MCF 10A (cell line): ENCODE measurements around the gene CCDC34. TPM values are rescaled to one million over a fixed set of nuclear protein-coding genes. Genes with fewer than 3 reads are reported as not detected.
A peak's percentile ranks its signal among the peaks of the same experiment; 100 is the strongest.

Source experiments
- BruUV-seq: library from RNA; stranded (reverse); fragments of 400-500 nt; replicated peaks from 2 replicates; lab custom pipeline; 2021; lab: Mats Ljungman, UMichigan
- CTCF ChIA-PET: fragments of 300-600 bp; sonication (Branson Sonifier 250); formaldehyde crosslinking; extraction: SDS; loops from one replicate; lab custom pipeline; 2021; ENCODE audit warnings: antibody characterized with exemption, inconsistent platforms; lab: Yijun Ruan, JAX
- POLR2A ChIA-PET: fragments of 300-600, 350-650 bp; sonication (Branson Sonifier 250); formaldehyde crosslinking; extraction: SDS; loops from one replicate; lab custom pipeline; 2020; ENCODE audit warnings: antibody characterized with exemption, inconsistent platforms; lab: Yijun Ruan, JAX
- DNase-seq: peaks from one replicate; pipeline ENCODE4 v3.0.0-alpha.2; 2018; ENCODE audit not compliant: unreplicated experiment
- H3K27ac Mint-ChIP-seq: one replicate; pipeline ENCODE4 v1.8.0; 2022; ENCODE audit warnings: mild to moderate bottlenecking, low read depth, mixed read lengths; ENCODE audit not compliant: unreplicated experiment
- H3K27me3 Mint-ChIP-seq: one replicate; pipeline ENCODE4 v1.8.0; 2022; ENCODE audit warnings: mixed read lengths; ENCODE audit not compliant: insufficient read depth, unreplicated experiment
- H3K36me3 Mint-ChIP-seq: one replicate; pipeline ENCODE4 v1.8.0; 2022; ENCODE audit warnings: mild to moderate bottlenecking, moderate library complexity, mixed read lengths; ENCODE audit not compliant: insufficient read depth, unreplicated experiment
- H3K4me1 Mint-ChIP-seq: one replicate; pipeline ENCODE4 v1.8.0; 2022; ENCODE audit warnings: mixed read lengths; ENCODE audit not compliant: insufficient read depth, unreplicated experiment
- H3K4me3 Mint-ChIP-seq: one replicate; pipeline ENCODE4 v1.8.0; 2022; ENCODE audit warnings: mild to moderate bottlenecking, moderate library complexity, mixed read lengths; ENCODE audit not compliant: unreplicated experiment
- H3K9me3 Mint-ChIP-seq: one replicate; pipeline ENCODE4 v1.8.0; 2022; ENCODE audit warnings: mixed read lengths; ENCODE audit not compliant: unreplicated experiment
- CTCF ChIP-seq: fragments of 200-600 bp; IDR thresholded peaks from one replicate; pipeline ENCODE4 v1.8.0; 2022; ENCODE audit warnings: antibody characterized with exemption, mild to moderate bottlenecking; ENCODE audit not compliant: unreplicated experiment
- intact Hi-C: fragments of 100-400 bp; cut with micrococcal nuclease; formaldehyde crosslinking; loops from 2 replicates; pipeline ENCODE4 v1.14.1; 2022
- total RNA-seq: library from RNA; stranded (reverse); gene quantifications from 2 replicates; pipeline ENCODE4 v1.2.3, GENCODE V29; 2022

The CCDC34 gene
- total RNA-seq, 1 experiment from 2014 or later, result 11.1 TPM

- Mint-ChIP-seq H3K27me3 (no peaks in the 10 kb centered on the region), H3K36me3 (peaks cover 28% of the 10 kb centered on the region), H3K27ac (no peak overlapping the region), H3K4me3 (no peak overlapping the region), H3K4me1 (no peaks in the 10 kb centered on the region), H3K9me3 (no peaks in the 10 kb centered on the region)
- BruUV-seq, result no TSS peak
- CTCF ChIA-PET, result interaction anchor here (0.5 to 2.1 kb wide), 4 partner anchors 77 to 188 kb away, joined by 3 to 7 read pairs (median 5); no protein-coding TSS in a partner anchor
- no peak for TF ChIP-seq CTCF
- POLR2A ChIA-PET, result no interaction called here
- no peak for DNase-seq
- intact Hi-C loops, result no loop called here
Observed at GRCh38 chr11:27371489-27371888, 8.5 kb upstream of the CCDC34 start.

GRCh38 chr11:27370374-27370773, 7.4 kb upstream of the CCDC34 start:
- Mint-ChIP-seq H3K27me3 (no peaks in the 10 kb centered on the region), H3K4me3 (no peak overlapping the region), H3K9me3 (no peaks in the 10 kb centered on the region), H3K36me3 (peaks cover 28% of the 10 kb centered on the region), H3K27ac (no peak overlapping the region), H3K4me1 (no peaks in the 10 kb centered on the region)
- DNase-seq, result no peak
- intact Hi-C loops, result no loop called here
- POLR2A ChIA-PET, result interaction anchor here (1.2 to 1.6 kb wide), 2 partner anchors 103 to 126 kb away, joined by 3 to 4 read pairs; partner anchors contain the start of gene LGR4
- no TSS peak for BruUV-seq
- TF ChIP-seq CTCF, result no peak
- CTCF ChIA-PET, result interaction anchor here (0.6 to 2.1 kb wide), 4 partner anchors 9 to 169 kb away, joined by 3 to 7 read pairs (median 4); no protein-coding TSS in a partner anchor

GRCh38 chr11:27367881-27368280, 4.9 kb upstream of the CCDC34 start:
- H3K27ac Mint-ChIP-seq, result no peak overlapping the region
- intact Hi-C loops, result no loop called here
- H3K27me3 Mint-ChIP-seq, result no peaks in the 10 kb centered on the region
- no peak for DNase-seq
- peaks cover 7% of the 10 kb centered on the region for H3K4me1 Mint-ChIP-seq
- H3K36me3 Mint-ChIP-seq, result peaks cover 18% of the 10 kb centered on the region
- TF ChIP-seq CTCF, result no peak
- ChIA-PET POLR2A (interaction anchor here (1.7 kb wide), 1 partner anchor 103 kb away, joined by 3 read pairs; no protein-coding TSS in a partner anchor), CTCF (interaction anchor here (1.1 kb wide), 1 partner anchor 130 kb away, joined by 3 read pairs; no protein-coding TSS in a partner anchor)
- H3K9me3 Mint-ChIP-seq, result no peaks in the 10 kb centered on the region
- no TSS peak for BruUV-seq
- no peak overlapping the region for H3K4me3 Mint-ChIP-seq

- peak overlapping the region; percentile 93 for H3K4me3 Mint-ChIP-seq
- no peaks in the 10 kb centered on the region for H3K27me3 Mint-ChIP-seq
- peaks cover 19% of the 10 kb centered on the region for H3K4me1 Mint-ChIP-seq
- TSS peak; percentile 16 for BruUV-seq
- ChIA-PET CTCF (interaction anchor here (0.9 to 1.5 kb wide), 4 partner anchors 11 to 122 kb away, joined by 3 to 4 read pairs (median 3); partner anchors contain the start of gene LGR4), POLR2A (interaction anchor here (0.6 to 2.5 kb wide), 10 partner anchors 10 to 122 kb away, joined by 3 to 16 read pairs (median 4); no protein-coding TSS in a partner anchor)
- H3K27ac Mint-ChIP-seq, result peak overlapping the region; percentile 93
- H3K36me3 Mint-ChIP-seq, result peaks cover 4% of the 10 kb centered on the region
- no peak for TF ChIP-seq CTCF
- DNase-seq, result no peak
- H3K9me3 Mint-ChIP-seq, result no peaks in the 10 kb centered on the region
- intact Hi-C loops, result loop anchor here (1.0 to 2.0 kb wide), 2 partner anchors 109 to 179 kb away; partner anchors contain the start of gene LGR4
Observed at GRCh38 chr11:27363576-27364117, 632 bp upstream of the CCDC34 start.
